ENCODE data around the gene PDXK.

GRCh38 chr21:43679951-43680350 is 39.0 kb upstream of the PDXK start:
- no peak for TF ChIP-seq CTCF (IDR thresholded peaks at IDR 0.05)
- TF ChIP-seq POLR2A (IDR thresholded peaks at IDR 0.05): no peak
